Esophagus squamous epithelium (tissue), 4 donors: Measurements from ENCODE around the gene PLK5.

ENCODE experiments used
- POLR2A ChIP-seq, 4 donors: fragments of 450-650 bp; IDR thresholded peaks; one replicate each; pipeline ENCODE4 v1.6.1; 2017; ENCODE audit warnings: antibody characterized with exemption in 4 of 4, mild to moderate bottlenecking in 4 of 4, moderate library complexity in 3 of 4
- TF ChIP-seq, protein P1 (sequence below), 6 experiments: fragments of 450-650 bp in 4 of 6; fragments of 200-600 bp in 2 of 6; sonication (generic) in 2 of 6; IDR thresholded peaks; one replicate each; pipeline ENCODE4 v1.5.1; 2016 to 2019; ENCODE audit warnings: antibody characterized with exemption in 6 of 6, mild to moderate bottlenecking in 4 of 6, moderate library complexity in 4 of 6

- TF ChIP-seq, protein P1, sequence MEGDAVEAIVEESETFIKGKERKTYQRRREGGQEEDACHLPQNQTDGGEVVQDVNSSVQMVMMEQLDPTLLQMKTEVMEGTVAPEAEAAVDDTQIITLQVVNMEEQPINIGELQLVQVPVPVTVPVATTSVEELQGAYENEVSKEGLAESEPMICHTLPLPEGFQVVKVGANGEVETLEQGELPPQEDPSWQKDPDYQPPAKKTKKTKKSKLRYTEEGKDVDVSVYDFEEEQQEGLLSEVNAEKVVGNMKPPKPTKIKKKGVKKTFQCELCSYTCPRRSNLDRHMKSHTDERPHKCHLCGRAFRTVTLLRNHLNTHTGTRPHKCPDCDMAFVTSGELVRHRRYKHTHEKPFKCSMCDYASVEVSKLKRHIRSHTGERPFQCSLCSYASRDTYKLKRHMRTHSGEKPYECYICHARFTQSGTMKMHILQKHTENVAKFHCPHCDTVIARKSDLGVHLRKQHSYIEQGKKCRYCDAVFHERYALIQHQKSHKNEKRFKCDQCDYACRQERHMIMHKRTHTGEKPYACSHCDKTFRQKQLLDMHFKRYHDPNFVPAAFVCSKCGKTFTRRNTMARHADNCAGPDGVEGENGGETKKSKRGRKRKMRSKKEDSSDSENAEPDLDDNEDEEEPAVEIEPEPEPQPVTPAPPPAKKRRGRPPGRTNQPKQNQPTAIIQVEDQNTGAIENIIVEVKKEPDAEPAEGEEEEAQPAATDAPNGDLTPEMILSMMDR (IDR thresholded peaks at IDR 0.05), result no peak
- TF ChIP-seq POLR2A (IDR thresholded peaks at IDR 0.05), result no peak
Observed at GRCh38 chr19:1528596-1529429, 4.9 kb downstream of the PLK5 start.
